Keratinocyte (primary cell): ENCODE measurements around the gene SMAP1. TPM values are rescaled to one million over a fixed set of nuclear protein-coding genes. Genes with fewer than 3 reads are reported as not detected.

Experiments
- DNase-seq: peaks from one replicate; pipeline ENCODE4 v3.0.0-alpha.2; 2011; ENCODE audit warnings: low read depth, missing footprints, low spot score
- FAIRE-seq: peaks from 2 replicates; lab custom pipeline; 2011; peaks lifted over from hg19 to GRCh38; lab: Jason Lieb, UNC
- H2AFZ ChIP-seq: 2 replicates; pipeline ENCODE4 v1.6.0; 2012; ENCODE audit warnings: low read length, control low read depth, inconsistent platforms; ENCODE audit not compliant: control insufficient read depth
- H3K27ac ChIP-seq: 2 replicates; pipeline ENCODE4 v1.5.1; 2011; ENCODE audit warnings: low read length; ENCODE audit not compliant: control insufficient read depth, insufficient read depth
- H3K27me3 ChIP-seq: 3 replicates; pipeline ENCODE4 v1.6.0; 2011; ENCODE audit warnings: low read length; ENCODE audit not compliant: control insufficient read depth, insufficient read depth; ENCODE audit errors: extremely low read depth
- H3K36me3 ChIP-seq, 2 experiments: 2 replicates in 1 of 2; 3 replicates in 1 of 2; pipeline ENCODE4 v1.5.1; 2011; ENCODE audit warnings: low read length in 2 of 2, mild to moderate bottlenecking in 1 of 2; ENCODE audit not compliant: control insufficient read depth in 2 of 2, insufficient read depth in 2 of 2; ENCODE audit errors: extremely low read depth in 1 of 2
- H3K4me1 ChIP-seq: 3 replicates; pipeline ENCODE4 v1.5.1; 2011; ENCODE audit warnings: low read length; ENCODE audit not compliant: control insufficient read depth, insufficient read depth; ENCODE audit errors: extremely low read depth
- H3K4me2 ChIP-seq: 3 replicates; pipeline ENCODE4 v1.6.0; 2011; ENCODE audit warnings: low read depth, low read length; ENCODE audit not compliant: control insufficient read depth, insufficient read depth; ENCODE audit errors: extremely low read depth
- H3K4me3 ChIP-seq, 3 experiments: fragments of 200-600 bp in 1 of 3; sonication (generic) in 1 of 3; 2 replicates in 2 of 3; 3 replicates in 1 of 3; pipeline ENCODE4 v1.5.1; 2011 to 2016; ENCODE audit warnings: low read length in 3 of 3, mild to moderate bottlenecking in 3 of 3, control low read depth in 2 of 3, inconsistent platforms in 1 of 3, low read depth in 1 of 3, mixed read lengths in 1 of 3, mixed run types in 1 of 3, moderate library complexity in 1 of 3; ENCODE audit not compliant: control insufficient read depth in 2 of 3, insufficient read depth in 2 of 3; ENCODE audit errors: extremely low read depth in 1 of 3
- H3K79me2 ChIP-seq: 2 replicates; pipeline ENCODE4 v1.6.0; 2012; ENCODE audit warnings: low read length; ENCODE audit not compliant: control insufficient read depth, insufficient read depth
- H3K9ac ChIP-seq: 3 replicates; pipeline ENCODE4 v1.6.0; 2011; ENCODE audit warnings: low read length; ENCODE audit not compliant: control insufficient read depth, insufficient read depth; ENCODE audit errors: extremely low read depth
- H3K9me1 ChIP-seq: 3 replicates; pipeline ENCODE4 v1.6.0; 2011; ENCODE audit warnings: low read length; ENCODE audit not compliant: control insufficient read depth, insufficient read depth; ENCODE audit errors: extremely low read depth
- H3K9me3 ChIP-seq: 2 replicates; pipeline ENCODE4 v1.5.1; 2012; ENCODE audit warnings: low read depth, low read length; ENCODE audit not compliant: control insufficient read depth
- H4K20me1 ChIP-seq: 3 replicates; pipeline ENCODE4 v1.6.0; 2011; ENCODE audit warnings: low read length; ENCODE audit not compliant: control insufficient read depth, insufficient read depth; ENCODE audit errors: extremely low read depth
- CTCF ChIP-seq, 3 experiments: IDR thresholded peaks in 1 of 3; conservative IDR thresholded peaks in 1 of 3; optimal IDR thresholded peaks in 1 of 3; 2 replicates in 2 of 3; 3 replicates in 1 of 3; pipeline versions ENCODE3 to v1.5.1; 2011; ENCODE audit warnings: low read length in 3 of 3, mild to moderate bottlenecking in 3 of 3, moderate library complexity in 2 of 3, control low read depth in 1 of 3, inconsistent platforms in 1 of 3; ENCODE audit not compliant: insufficient read depth in 2 of 3; ENCODE audit errors: extremely low read depth in 1 of 3
- EZH2 ChIP-seq: IDR thresholded peaks from one replicate; pipeline ENCODE4 v1.6.1; 2012; ENCODE audit warnings: inconsistent platforms, mild to moderate bottlenecking, low read length, moderate library complexity
- dilution Hi-C: fragments of 300-500 bp; cut with MboI; formaldehyde crosslinking; loops from one replicate; pipeline ENCODE4 v1.7.0; 2020; ENCODE audit warnings: low sequenced_read_pairs; ENCODE audit not compliant: extremely low pct_ligation_motif_present
- polyA plus RNA-seq, 5 experiments: library from polyadenylated mRNA; depleted of rRNA in 3 of 5; stranded (reverse) in 3 of 5; stranded (forward) in 1 of 5; unstranded in 1 of 5; fragments of >200 nt; gene quantifications; 1 replicate in 1 of 5; 2 replicates in 3 of 5; 3 replicates in 1 of 5; pipeline versions ENCODE4 v1.2.1 to v1.2.3, GENCODE V29; 2011 to 2012; ENCODE audit warnings: missing spikeins in 2 of 5, low read depth in 1 of 5, low replicate concordance in 1 of 5

The SMAP1 gene
- polyA plus RNA-seq, 1 donor (not counting 4 experiments of a cell fraction or from before 2014, with no cell fraction given): 16.5 TPM

DNA sequence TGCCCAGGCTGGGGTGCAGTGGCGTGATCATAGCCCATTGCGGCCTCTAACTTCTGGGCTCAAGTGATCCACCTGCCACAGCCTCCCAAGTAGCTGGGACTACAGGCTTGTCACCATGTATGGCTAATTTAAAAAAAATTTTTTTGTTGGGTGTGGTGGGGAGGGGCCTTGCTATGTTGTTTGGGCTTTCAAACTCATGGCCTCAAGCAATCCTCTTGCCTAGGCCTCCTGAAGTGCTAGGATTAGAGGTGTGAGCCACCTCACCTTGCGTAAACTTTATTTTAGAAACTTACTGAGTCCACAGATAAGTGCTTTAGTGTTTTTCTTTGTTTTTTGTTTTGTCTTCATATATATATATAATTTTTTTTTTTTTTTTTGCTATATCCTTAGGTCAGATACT, 9.1 kb downstream of the SMAP1 start:
- H3K36me3 ChIP-seq: no peaks in the 10 kb centered on the region
- no peaks in the 10 kb centered on the region for H3K27me3 ChIP-seq
- H3K9me1 ChIP-seq: no peaks in the 10 kb centered on the region
- no peaks in the 10 kb centered on the region for H3K4me1 ChIP-seq
- no peak overlapping the region for H3K27ac ChIP-seq
- TF ChIP-seq EZH2 (no peak), CTCF (optimal IDR thresholded peaks at IDR 0.05 in 1 of 3, IDR thresholded peaks at IDR 0.05 in 1 of 3, conservative IDR thresholded peaks at IDR 0.05 in 1 of 3; ENCODE audit: extremely low read depth in 1 of 3, insufficient read depth in 2 of 3, low read length in 3 of 3) (no peak)
- H4K20me1 ChIP-seq: no peaks in the 10 kb centered on the region
- H2AFZ ChIP-seq: no peak overlapping the region
- no peak overlapping the region for H3K4me2 ChIP-seq
- no peaks in the 10 kb centered on the region for H3K9me3 ChIP-seq
- peaks cover 7% of the 10 kb centered on the region for H3K79me2 ChIP-seq
- no peak overlapping the region for H3K4me3 ChIP-seq
- no peak for DNase-seq
- FAIRE-seq: no peak
- no peak overlapping the region for H3K9ac ChIP-seq
- dilution Hi-C loops: no loop called here

GRCh38 chr6:70680396-70680795, 12.7 kb downstream of the SMAP1 start:
- Histone ChIP-seq H3K4me3 (no peak overlapping the region), H3K36me3 (no peaks in the 10 kb centered on the region), H3K79me2 (peaks cover 3% of the 10 kb centered on the region), H3K27me3 (no peaks in the 10 kb centered on the region), H3K9me1 (no peaks in the 10 kb centered on the region), H3K27ac (no peak overlapping the region), H3K9me3 (no peaks in the 10 kb centered on the region), H4K20me1 (no peaks in the 10 kb centered on the region), H2AFZ (no peak overlapping the region), H3K4me1 (no peaks in the 10 kb centered on the region), H3K4me2 (no peak overlapping the region), H3K9ac (no peak overlapping the region)
- FAIRE-seq: no peak
- dilution Hi-C loops: no loop called here
- no peak for TF ChIP-seq CTCF (optimal IDR thresholded peaks at IDR 0.05 in 1 of 3, IDR thresholded peaks at IDR 0.05 in 1 of 3, conservative IDR thresholded peaks at IDR 0.05 in 1 of 3; ENCODE audit: extremely low read depth in 1 of 3, insufficient read depth in 2 of 3, low read length in 3 of 3)
- TF ChIP-seq EZH2: no peak
- DNase-seq: no peak
